Testis (tissue), 2 donors: Measurements from ENCODE around the gene RAB22A.

Source experiments
- POLR2A ChIP-seq: fragments of 450-650 bp; IDR thresholded peaks from one replicate; pipeline ENCODE4 v1.6.1; 2017; ENCODE audit warnings: antibody characterized with exemption, mild to moderate bottlenecking, moderate library complexity
- TF ChIP-seq, protein P1 (sequence below), 3 experiments: fragments of 450-650 bp in 2 of 3; fragments of 200-600 bp in 1 of 3; sonication (generic) in 1 of 3; IDR thresholded peaks; one replicate each; pipeline ENCODE4 v1.5.1; 2016 to 2019; ENCODE audit warnings: antibody characterized with exemption in 3 of 3, mild to moderate bottlenecking in 2 of 3, moderate library complexity in 1 of 3

DNA sequence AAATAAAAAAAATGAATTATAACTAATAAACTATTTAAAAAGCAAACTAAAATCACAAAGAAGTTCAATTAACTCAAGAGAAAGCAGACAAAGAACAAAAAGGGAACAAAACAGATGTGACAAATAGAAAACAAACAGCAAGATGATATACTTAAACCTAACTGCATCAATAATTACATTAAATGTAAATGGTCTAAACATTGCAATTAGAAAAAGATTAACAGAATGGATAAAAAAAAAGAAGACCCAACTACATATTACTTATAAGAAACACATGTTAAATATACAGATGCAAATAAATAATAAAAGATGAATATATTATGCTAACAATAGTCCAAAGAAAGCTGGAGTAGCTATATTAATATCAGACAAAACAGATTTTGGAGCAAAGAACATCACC lies 35.1 kb upstream of the RAB22A start:
- TF ChIP-seq, protein P1, sequence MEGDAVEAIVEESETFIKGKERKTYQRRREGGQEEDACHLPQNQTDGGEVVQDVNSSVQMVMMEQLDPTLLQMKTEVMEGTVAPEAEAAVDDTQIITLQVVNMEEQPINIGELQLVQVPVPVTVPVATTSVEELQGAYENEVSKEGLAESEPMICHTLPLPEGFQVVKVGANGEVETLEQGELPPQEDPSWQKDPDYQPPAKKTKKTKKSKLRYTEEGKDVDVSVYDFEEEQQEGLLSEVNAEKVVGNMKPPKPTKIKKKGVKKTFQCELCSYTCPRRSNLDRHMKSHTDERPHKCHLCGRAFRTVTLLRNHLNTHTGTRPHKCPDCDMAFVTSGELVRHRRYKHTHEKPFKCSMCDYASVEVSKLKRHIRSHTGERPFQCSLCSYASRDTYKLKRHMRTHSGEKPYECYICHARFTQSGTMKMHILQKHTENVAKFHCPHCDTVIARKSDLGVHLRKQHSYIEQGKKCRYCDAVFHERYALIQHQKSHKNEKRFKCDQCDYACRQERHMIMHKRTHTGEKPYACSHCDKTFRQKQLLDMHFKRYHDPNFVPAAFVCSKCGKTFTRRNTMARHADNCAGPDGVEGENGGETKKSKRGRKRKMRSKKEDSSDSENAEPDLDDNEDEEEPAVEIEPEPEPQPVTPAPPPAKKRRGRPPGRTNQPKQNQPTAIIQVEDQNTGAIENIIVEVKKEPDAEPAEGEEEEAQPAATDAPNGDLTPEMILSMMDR (IDR thresholded peaks at IDR 0.05) = no peak
- TF ChIP-seq POLR2A = no peak
